ENCODE data around the gene SBF2.
A peak's percentile ranks its signal among the peaks of the same experiment; 100 is the strongest.

Gene SBF2

GRCh38 chr11:9756878-9757277, 537.1 kb downstream of the SBF2 start:
- Histone ChIP-seq H4K20me1 (ENCODE audit: low read depth, low read length) (no peaks in the 10 kb centered on the region), H2AFZ (ENCODE audit: low read depth, low read length, severe bottlenecking) (no peak overlapping the region), H3K27me3 (ENCODE audit: low read length) (no peaks in the 10 kb centered on the region), H3K4me2 (ENCODE audit: low read depth, low read length, poor library complexity, severe bottlenecking) (peak overlapping the region; percentile 84), H3K79me2 (ENCODE audit: insufficient read depth, low read length) (peaks cover 17% of the 10 kb centered on the region; the same call in 1 of the 2 replicates), H3K4me3 (ENCODE audit: insufficient read depth, low read length, poor library complexity, severe bottlenecking) (no peak overlapping the region), H3K27ac (ENCODE audit: low read depth, low read length) (peak overlapping the region; percentile 84), H3F3A (ENCODE audit: insufficient read depth) (peaks cover 69% of the 10 kb centered on the region), H3K9me3 (ENCODE audit: insufficient read depth, low read length) (no peaks in the 10 kb centered on the region), H3K36me3 (ENCODE audit: low read length) (peaks cover 9% of the 10 kb centered on the region), H3K9ac (ENCODE audit: low read length) (peak overlapping the region; percentile 89), H3K9me2 (replicated peaks; ENCODE audit: insufficient read depth, low read length) (no peaks in the 10 kb centered on the region)
- TF ChIP-seq EZH2phosphoT487 (conservative IDR thresholded peaks at IDR 0.05; ENCODE audit: low read length), result no peak
- no peak for TF ChIP-seq CTCF (IDR thresholded peaks at IDR 0.05; ENCODE audit: insufficient read depth, low read length, poor library complexity, severe bottlenecking)

- Histone ChIP-seq H3K9ac (ENCODE audit: low read length) (peak overlapping the region; percentile 89), H3K27ac (ENCODE audit: low read depth, low read length) (peak overlapping the region; percentile 84), H2AFZ (ENCODE audit: low read depth, low read length, severe bottlenecking) (no peak overlapping the region), H3K36me3 (ENCODE audit: low read length) (peaks cover 14% of the 10 kb centered on the region), H3K4me2 (ENCODE audit: low read depth, low read length, poor library complexity, severe bottlenecking) (peak overlapping the region; percentile 84), H3K9me3 (ENCODE audit: insufficient read depth, low read length) (no peaks in the 10 kb centered on the region), H4K20me1 (ENCODE audit: low read depth, low read length) (no peaks in the 10 kb centered on the region), H3F3A (ENCODE audit: insufficient read depth) (peaks cover 74% of the 10 kb centered on the region), H3K9me2 (replicated peaks; ENCODE audit: insufficient read depth, low read length) (no peaks in the 10 kb centered on the region), H3K79me2 (ENCODE audit: insufficient read depth, low read length) (peaks cover 13% of the 10 kb centered on the region; the same call in 1 of the 2 replicates), H3K27me3 (ENCODE audit: low read length) (no peaks in the 10 kb centered on the region), H3K4me3 (ENCODE audit: insufficient read depth, low read length, poor library complexity, severe bottlenecking) (no peak overlapping the region)
- TF ChIP-seq CTCF (IDR thresholded peaks at IDR 0.05; ENCODE audit: insufficient read depth, low read length, poor library complexity, severe bottlenecking) (no peak), EZH2phosphoT487 (conservative IDR thresholded peaks at IDR 0.05; ENCODE audit: low read length) (no peak)
Measured at GRCh38 chr11:9756461-9756860, 537.6 kb downstream of the SBF2 start.

GRCh38 chr11:9755561-9756185, 538.3 kb downstream of the SBF2 start:
- Histone ChIP-seq H3K9ac (ENCODE audit: low read length) (peak overlapping the region; percentile 89), H3K27ac (ENCODE audit: low read depth, low read length) (peak overlapping the region; percentile 84), H3K9me2 (replicated peaks; ENCODE audit: insufficient read depth, low read length) (no peaks in the 10 kb centered on the region), H3K9me3 (ENCODE audit: insufficient read depth, low read length) (no peaks in the 10 kb centered on the region), H3K4me3 (ENCODE audit: insufficient read depth, low read length, poor library complexity, severe bottlenecking) (no peak overlapping the region), H3K27me3 (ENCODE audit: low read length) (no peaks in the 10 kb centered on the region), H3K79me2 (ENCODE audit: insufficient read depth, low read length) (peaks cover 11% of the 10 kb centered on the region; the same call in 1 of the 2 replicates), H4K20me1 (ENCODE audit: low read depth, low read length) (no peaks in the 10 kb centered on the region), H3F3A (ENCODE audit: insufficient read depth) (peaks cover 81% of the 10 kb centered on the region), H2AFZ (ENCODE audit: low read depth, low read length, severe bottlenecking) (no peak overlapping the region), H3K36me3 (ENCODE audit: low read length) (peaks cover 21% of the 10 kb centered on the region), H3K4me2 (ENCODE audit: low read depth, low read length, poor library complexity, severe bottlenecking) (peak overlapping the region; percentile 84)
- TF ChIP-seq CTCF (IDR thresholded peaks at IDR 0.05; ENCODE audit: insufficient read depth, low read length, poor library complexity, severe bottlenecking) (no peak), EZH2phosphoT487 (conservative IDR thresholded peaks at IDR 0.05; ENCODE audit: low read length) (no peak)

All from SU-DHL-6 (cell line).